MCF 10A (cell line): Measurements from ENCODE around the gene PTK6. TPM values are rescaled to one million over a fixed set of nuclear protein-coding genes. Genes with fewer than 3 reads are reported as not detected.

Experiments used
- BruUV-seq: library from RNA; stranded (reverse); fragments of 400-500 nt; replicated peaks from 2 replicates; lab custom pipeline; 2021; lab: Mats Ljungman, UMichigan
- CTCF ChIA-PET: fragments of 300-600 bp; sonication (Branson Sonifier 250); formaldehyde crosslinking; extraction: SDS; loops from one replicate; lab custom pipeline; 2021; ENCODE audit warnings: antibody characterized with exemption, inconsistent platforms; lab: Yijun Ruan, JAX
- POLR2A ChIA-PET: fragments of 300-600, 350-650 bp; sonication (Branson Sonifier 250); formaldehyde crosslinking; extraction: SDS; loops from one replicate; lab custom pipeline; 2020; ENCODE audit warnings: antibody characterized with exemption, inconsistent platforms; lab: Yijun Ruan, JAX
- DNase-seq: peaks from one replicate; pipeline ENCODE4 v3.0.0-alpha.2; 2018; ENCODE audit not compliant: unreplicated experiment
- H3K27ac Mint-ChIP-seq: one replicate; pipeline ENCODE4 v1.8.0; 2022; ENCODE audit warnings: mild to moderate bottlenecking, low read depth, mixed read lengths; ENCODE audit not compliant: unreplicated experiment
- H3K27me3 Mint-ChIP-seq: one replicate; pipeline ENCODE4 v1.8.0; 2022; ENCODE audit warnings: mixed read lengths; ENCODE audit not compliant: insufficient read depth, unreplicated experiment
- H3K36me3 Mint-ChIP-seq: one replicate; pipeline ENCODE4 v1.8.0; 2022; ENCODE audit warnings: mild to moderate bottlenecking, moderate library complexity, mixed read lengths; ENCODE audit not compliant: insufficient read depth, unreplicated experiment
- H3K4me1 Mint-ChIP-seq: one replicate; pipeline ENCODE4 v1.8.0; 2022; ENCODE audit warnings: mixed read lengths; ENCODE audit not compliant: insufficient read depth, unreplicated experiment
- H3K4me3 Mint-ChIP-seq: one replicate; pipeline ENCODE4 v1.8.0; 2022; ENCODE audit warnings: mild to moderate bottlenecking, moderate library complexity, mixed read lengths; ENCODE audit not compliant: unreplicated experiment
- H3K9me3 Mint-ChIP-seq: one replicate; pipeline ENCODE4 v1.8.0; 2022; ENCODE audit warnings: mixed read lengths; ENCODE audit not compliant: unreplicated experiment
- intact Hi-C: fragments of 100-400 bp; cut with micrococcal nuclease; formaldehyde crosslinking; loops from 2 replicates; pipeline ENCODE4 v1.14.1; 2022
- total RNA-seq: library from RNA; stranded (reverse); gene quantifications from 2 replicates; pipeline ENCODE4 v1.2.3, GENCODE V29; 2022
- TF ChIP-seq, protein P1 (sequence below): fragments of 200-600 bp; IDR thresholded peaks from one replicate; pipeline ENCODE4 v1.8.0; 2022; ENCODE audit warnings: antibody characterized with exemption, mild to moderate bottlenecking; ENCODE audit not compliant: unreplicated experiment

Gene PTK6
- total RNA-seq, 1 experiment from 2014 or later, result 4.4 TPM

DNA sequence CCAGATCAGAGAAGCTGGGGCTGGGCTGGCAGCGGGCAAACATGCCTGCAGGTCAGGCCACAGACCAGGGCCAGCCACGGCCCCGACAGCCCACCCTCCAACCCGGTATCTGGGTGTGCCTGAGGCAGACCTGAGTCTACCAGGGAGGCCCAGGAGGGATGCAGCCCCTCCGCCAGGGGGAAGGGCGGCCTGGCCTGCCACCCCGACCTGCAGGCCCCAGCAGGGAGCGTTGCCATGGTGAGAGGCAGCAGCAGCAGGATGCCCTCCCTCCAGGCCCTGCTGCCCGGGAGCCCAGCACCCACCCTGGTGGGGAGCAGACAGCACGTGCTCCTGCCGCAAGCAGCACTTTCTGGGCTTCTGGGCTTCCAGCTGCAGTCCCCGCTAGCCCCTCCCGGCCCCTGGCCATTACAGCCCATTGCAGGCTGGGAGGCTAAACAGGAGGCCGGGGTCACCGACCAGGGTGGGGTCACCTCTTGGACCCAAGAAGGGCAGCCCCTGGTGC is 34.5 kb downstream of the PTK6 start:
- Mint-ChIP-seq H3K4me3 (no peak overlapping the region), H3K4me1 (no peaks in the 10 kb centered on the region), H3K27ac (no peak overlapping the region), H3K27me3 (no peaks in the 10 kb centered on the region), H3K36me3 (no peaks in the 10 kb centered on the region), H3K9me3 (no peaks in the 10 kb centered on the region)
- no TSS peak for BruUV-seq
- DNase-seq, result no peak
- POLR2A ChIA-PET, result interaction anchor here (0.7 kb wide), 1 partner anchor 18 kb away, joined by 3 read pairs; the partner anchor contains the start of gene PPDPF
- CTCF ChIA-PET, result no interaction called here
- intact Hi-C loops, result no loop called here
- TF ChIP-seq, protein P1, sequence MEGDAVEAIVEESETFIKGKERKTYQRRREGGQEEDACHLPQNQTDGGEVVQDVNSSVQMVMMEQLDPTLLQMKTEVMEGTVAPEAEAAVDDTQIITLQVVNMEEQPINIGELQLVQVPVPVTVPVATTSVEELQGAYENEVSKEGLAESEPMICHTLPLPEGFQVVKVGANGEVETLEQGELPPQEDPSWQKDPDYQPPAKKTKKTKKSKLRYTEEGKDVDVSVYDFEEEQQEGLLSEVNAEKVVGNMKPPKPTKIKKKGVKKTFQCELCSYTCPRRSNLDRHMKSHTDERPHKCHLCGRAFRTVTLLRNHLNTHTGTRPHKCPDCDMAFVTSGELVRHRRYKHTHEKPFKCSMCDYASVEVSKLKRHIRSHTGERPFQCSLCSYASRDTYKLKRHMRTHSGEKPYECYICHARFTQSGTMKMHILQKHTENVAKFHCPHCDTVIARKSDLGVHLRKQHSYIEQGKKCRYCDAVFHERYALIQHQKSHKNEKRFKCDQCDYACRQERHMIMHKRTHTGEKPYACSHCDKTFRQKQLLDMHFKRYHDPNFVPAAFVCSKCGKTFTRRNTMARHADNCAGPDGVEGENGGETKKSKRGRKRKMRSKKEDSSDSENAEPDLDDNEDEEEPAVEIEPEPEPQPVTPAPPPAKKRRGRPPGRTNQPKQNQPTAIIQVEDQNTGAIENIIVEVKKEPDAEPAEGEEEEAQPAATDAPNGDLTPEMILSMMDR, result no peak

GRCh38 chr20:63501818-63502670 is 35.1 kb downstream of the PTK6 start:
- BruUV-seq, result no TSS peak

GRCh38 chr20:63500902-63501817 is 36.0 kb downstream of the PTK6 start:
- intact Hi-C loops, result no loop called here
- H3K9me3 Mint-ChIP-seq, result no peaks in the 10 kb centered on the region
- ChIA-PET CTCF (no interaction called here), POLR2A (interaction anchor here (0.6 to 0.8 kb wide), 2 partner anchors 8 to 157 kb away, joined by 3 read pairs; no protein-coding TSS in a partner anchor)
- no peak overlapping the region for H3K27ac Mint-ChIP-seq
- no peaks in the 10 kb centered on the region for H3K4me1 Mint-ChIP-seq
- no peaks in the 10 kb centered on the region for H3K36me3 Mint-ChIP-seq
- BruUV-seq, result no TSS peak
- H3K27me3 Mint-ChIP-seq, result no peaks in the 10 kb centered on the region
- no peak overlapping the region for H3K4me3 Mint-ChIP-seq
- TF ChIP-seq, protein P1, result no peak
- no peak for DNase-seq

More at GRCh38 chr20:63501818-63502670, 35.1 kb downstream of the PTK6 start:
- ChIA-PET CTCF (no interaction called here), POLR2A (interaction anchor here (0.8 kb wide), 1 partner anchor 9 kb away, joined by 3 read pairs; no protein-coding TSS in a partner anchor)
- TF ChIP-seq, protein P1, result no peak
- Mint-ChIP-seq H3K4me3 (no peak overlapping the region), H3K9me3 (no peaks in the 10 kb centered on the region), H3K4me1 (no peaks in the 10 kb centered on the region), H3K36me3 (no peaks in the 10 kb centered on the region), H3K27me3 (no peaks in the 10 kb centered on the region), H3K27ac (no peak overlapping the region)
- DNase-seq, result no peak
- intact Hi-C loops, result no loop called here
